Glomerular endothelial cell (primary cell): ENCODE measurements around the gene LRP1B. TPM values are rescaled to one million over a fixed set of nuclear protein-coding genes. Genes with fewer than 3 reads are reported as not detected.
"Not testable (repeated sequence)": the region's sequence is repeated elsewhere in the genome, so short reads cannot be mapped to it uniquely, and the experiment has no call there.

Experiments used
- DNase-seq: peaks from one replicate; pipeline ENCODE4 v3.0.0-alpha.2; 2011; ENCODE audit warnings: low read depth, low spot score; ENCODE audit errors: extremely low read depth
- total RNA-seq: library from RNA; depleted of rRNA; stranded (reverse); fragments of >200 nt; gene quantifications from 2 replicates; pipeline ENCODE4 v1.2.3, GENCODE V29; 2015

LRP1B gene
- total RNA-seq, 1 donor from 2014 or later = not detected

GRCh38 chr2:140597205-140597604 lies 1533.6 kb downstream of the LRP1B start:
- DNase-seq = no peak

- DNase-seq = no peak
Observed at GRCh38 chr2:140596447-140596846, 1534.4 kb downstream of the LRP1B start.

GRCh38 chr2:140595107-140595506 lies 1535.7 kb downstream of the LRP1B start:
- no peak for DNase-seq

GRCh38 chr2:140593132-140593531 lies 1537.7 kb downstream of the LRP1B start:
- no peak for DNase-seq

GRCh38 chr2:140589696-140590095 lies 1541.1 kb downstream of the LRP1B start:
- no peak for DNase-seq

GRCh38 chr2:140589273-140589672 lies 1541.5 kb downstream of the LRP1B start:
- DNase-seq = no peak

GRCh38 chr2:140586379-140586778 lies 1544.4 kb downstream of the LRP1B start:
- DNase-seq = no peak

- no peak for DNase-seq
Observed at GRCh38 chr2:140585016-140585415, 1545.8 kb downstream of the LRP1B start.

- DNase-seq = no peak
Observed at GRCh38 chr2:140584471-140584870, 1546.3 kb downstream of the LRP1B start.

- DNase-seq = no peak
Observed at GRCh38 chr2:140580532-140581151, 1550.2 kb downstream of the LRP1B start.

GRCh38 chr2:140577453-140577852 lies 1553.4 kb downstream of the LRP1B start:
- no peak for DNase-seq

GRCh38 chr2:140567734-140568133 lies 1563.1 kb downstream of the LRP1B start:
- DNase-seq = no peak

GRCh38 chr2:140565756-140566155 lies 1565.1 kb downstream of the LRP1B start:
- no peak for DNase-seq

GRCh38 chr2:140555701-140556100 lies 1575.1 kb downstream of the LRP1B start:
- no peak for DNase-seq

GRCh38 chr2:140552634-140553033 lies 1578.2 kb downstream of the LRP1B start:
- no peak for DNase-seq

GRCh38 chr2:140551287-140551686 lies 1579.5 kb downstream of the LRP1B start:
- DNase-seq = no peak

GRCh38 chr2:140550821-140551220 lies 1580.0 kb downstream of the LRP1B start:
- DNase-seq = no peak

GRCh38 chr2:140544769-140545168 lies 1586.0 kb downstream of the LRP1B start:
- DNase-seq = not testable (repeated sequence)

GRCh38 chr2:140542627-140543026 lies 1588.2 kb downstream of the LRP1B start:
- no peak for DNase-seq

- DNase-seq = no peak
Observed at GRCh38 chr2:140539242-140539875, 1591.5 kb downstream of the LRP1B start.

GRCh38 chr2:140529706-140530105 lies 1601.1 kb downstream of the LRP1B start:
- no peak for DNase-seq

GRCh38 chr2:140528982-140529381 lies 1601.8 kb downstream of the LRP1B start:
- no peak for DNase-seq

- peak; percentile 18 for DNase-seq
Observed at GRCh38 chr2:140526575-140526974, 1604.2 kb downstream of the LRP1B start.
